IPS-NIHi11 (cell line): ENCODE results near the gene TRAF3.

Experiments
- DNase-seq: peaks from one replicate; pipeline ENCODE4 v3.0.0; 2012; ENCODE audit warnings: mixed read lengths, low spot score

The TRAF3 gene

DNA sequence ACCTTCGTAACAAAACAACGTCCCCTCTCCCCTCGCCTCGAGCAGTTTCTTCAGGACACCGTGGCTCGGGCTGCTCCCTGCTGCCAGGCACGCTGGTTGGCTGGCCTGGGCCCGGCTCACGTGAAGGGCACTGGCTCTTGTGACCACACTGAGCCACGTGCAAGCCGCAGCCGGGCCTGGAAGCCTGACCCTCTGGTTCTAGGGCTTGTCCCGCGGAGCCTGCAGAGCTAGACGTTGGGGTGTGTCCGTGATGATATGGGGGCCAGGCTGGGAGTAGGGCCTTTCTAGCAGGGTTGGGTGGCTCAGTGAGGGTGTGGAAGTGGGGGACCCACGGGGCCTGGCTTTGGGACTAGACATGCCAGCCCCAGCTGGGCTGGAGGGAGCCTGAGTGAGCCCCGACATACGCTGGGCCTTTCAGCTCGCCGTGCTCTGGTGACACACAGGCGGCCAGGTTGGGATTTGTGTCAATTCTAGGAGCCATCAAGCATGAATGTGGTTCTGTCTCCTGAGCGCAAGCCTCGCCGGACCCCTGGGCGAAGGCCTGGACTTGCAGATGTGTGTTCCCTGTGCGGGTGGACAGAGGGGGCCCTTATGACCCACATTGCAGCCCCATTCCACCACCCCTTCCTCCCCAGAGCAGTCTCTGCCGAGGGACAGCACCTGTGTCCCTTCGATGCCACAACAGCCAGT is 131.7 kb downstream of the TRAF3 start:
- no peak for DNase-seq

DNA sequence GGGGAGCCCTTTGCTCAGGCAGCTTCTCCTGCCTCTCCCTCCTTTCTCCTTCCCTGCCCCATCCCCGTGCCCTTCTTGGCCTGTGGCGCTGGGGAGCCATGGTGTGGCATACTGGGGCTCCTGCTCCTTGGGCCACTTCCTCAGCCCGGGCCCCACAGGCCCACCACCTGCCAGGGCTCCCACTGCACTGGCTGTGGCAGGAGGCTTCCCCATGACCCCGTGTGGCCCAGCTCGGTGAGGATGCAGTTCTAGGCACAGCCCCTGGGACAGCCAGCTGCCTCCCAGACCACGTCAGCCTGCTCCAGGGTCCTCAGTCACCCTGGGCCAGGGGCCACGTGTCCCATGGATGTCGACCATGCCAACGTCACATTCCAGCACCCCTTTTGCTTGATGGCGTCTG is 132.2 kb downstream of the TRAF3 start:
- no peak for DNase-seq

DNA sequence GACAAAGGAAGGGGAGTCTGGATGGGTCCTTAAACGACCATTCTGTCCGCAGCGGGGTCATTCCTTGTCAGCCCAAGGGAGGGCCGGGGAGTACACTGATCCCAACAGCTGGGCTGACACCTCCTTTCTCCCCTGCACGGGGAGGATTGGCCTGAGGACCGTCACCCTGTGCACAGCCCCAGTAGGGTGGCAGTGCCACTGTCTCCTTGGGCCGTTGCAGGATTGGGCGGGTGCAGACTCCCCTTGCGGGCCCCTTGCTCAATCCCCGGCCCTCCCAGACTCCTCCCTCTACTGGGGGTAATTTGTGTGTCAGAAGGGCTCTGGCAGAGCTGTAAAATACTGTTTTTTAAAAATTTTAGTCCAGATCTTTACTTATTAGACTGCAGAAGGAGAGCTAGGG is 132.7 kb downstream of the TRAF3 start:
- DNase-seq: no peak

DNA sequence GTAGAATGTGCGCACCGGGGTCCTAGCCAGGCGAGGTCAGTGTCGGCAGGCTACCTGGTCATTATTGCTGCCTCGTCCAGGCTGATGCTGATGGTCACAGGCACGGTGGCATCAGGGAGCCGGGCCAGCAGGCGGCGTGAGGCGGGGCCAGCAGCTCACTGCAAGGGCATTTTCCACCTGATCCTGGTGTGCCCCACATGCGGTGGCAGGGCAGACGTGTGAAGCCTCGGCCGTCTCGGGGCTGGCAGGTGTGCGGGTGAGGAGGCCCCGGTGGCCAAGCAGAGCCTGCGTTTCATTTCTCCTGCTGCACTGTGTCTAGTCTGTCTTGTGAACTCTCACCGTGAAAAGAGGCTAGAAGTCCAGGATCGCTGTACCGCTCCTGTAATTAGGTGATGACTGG is 133.2 kb downstream of the TRAF3 start:
- no peak for DNase-seq

DNA sequence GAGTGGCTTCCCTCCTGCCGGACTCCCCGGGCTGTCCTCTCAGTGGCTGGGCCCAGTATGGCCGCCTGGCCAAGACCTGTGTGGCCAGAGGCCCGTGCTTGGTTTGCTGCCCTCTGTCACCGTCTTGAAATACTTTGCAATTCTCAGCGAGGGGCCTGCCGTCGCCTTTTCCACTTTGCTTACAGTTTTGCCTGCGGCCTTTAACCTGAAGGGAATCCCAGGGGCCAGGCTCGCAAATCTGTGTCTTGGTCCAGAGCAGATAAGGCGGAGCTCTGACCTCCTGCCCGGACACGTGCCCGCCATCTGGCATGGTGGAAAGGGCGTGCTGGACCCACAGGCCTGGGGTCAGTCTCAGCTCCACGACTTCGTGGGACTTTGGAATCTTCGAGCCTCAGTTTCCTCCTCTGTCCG is 134.3 kb downstream of the TRAF3 start:
- DNase-seq: no peak

DNA sequence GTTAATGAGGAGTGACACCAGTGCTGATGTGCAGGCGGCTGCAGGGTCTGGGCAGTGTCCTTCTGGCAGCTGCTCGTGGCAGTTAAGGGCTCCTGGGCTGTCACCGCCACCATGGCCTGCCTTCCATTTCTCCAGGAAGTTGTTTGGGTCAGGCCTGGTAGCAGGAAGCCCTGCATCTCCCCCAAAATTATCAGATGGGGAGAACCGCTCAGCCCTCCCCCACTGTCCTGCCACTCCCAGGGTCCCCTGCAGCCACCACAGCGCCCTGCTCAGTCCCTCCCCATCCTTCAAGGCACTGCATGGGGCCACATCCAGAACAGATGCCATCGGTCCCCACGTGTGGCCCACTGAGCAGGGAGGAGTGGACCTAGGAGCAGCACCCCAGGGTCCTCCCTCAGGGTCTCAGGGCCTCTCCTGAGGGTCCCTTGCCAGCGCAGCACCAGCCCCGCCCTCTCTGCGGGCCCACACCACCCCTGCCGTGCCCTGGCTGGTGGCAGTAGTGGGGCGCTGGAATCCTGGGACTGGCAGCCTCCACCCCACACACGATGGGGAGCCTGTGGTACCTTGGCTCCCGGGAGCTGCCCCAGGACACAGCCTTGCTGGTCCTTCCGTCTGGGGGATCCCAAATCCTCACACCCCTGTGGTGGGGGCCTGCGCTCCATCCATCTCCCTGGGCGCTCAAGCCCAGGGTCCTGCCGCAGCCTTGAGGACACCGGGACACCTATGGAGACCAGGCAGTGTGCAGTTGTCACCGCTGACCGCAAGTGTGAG is 134.9 kb downstream of the TRAF3 start:
- DNase-seq: no peak

DNA sequence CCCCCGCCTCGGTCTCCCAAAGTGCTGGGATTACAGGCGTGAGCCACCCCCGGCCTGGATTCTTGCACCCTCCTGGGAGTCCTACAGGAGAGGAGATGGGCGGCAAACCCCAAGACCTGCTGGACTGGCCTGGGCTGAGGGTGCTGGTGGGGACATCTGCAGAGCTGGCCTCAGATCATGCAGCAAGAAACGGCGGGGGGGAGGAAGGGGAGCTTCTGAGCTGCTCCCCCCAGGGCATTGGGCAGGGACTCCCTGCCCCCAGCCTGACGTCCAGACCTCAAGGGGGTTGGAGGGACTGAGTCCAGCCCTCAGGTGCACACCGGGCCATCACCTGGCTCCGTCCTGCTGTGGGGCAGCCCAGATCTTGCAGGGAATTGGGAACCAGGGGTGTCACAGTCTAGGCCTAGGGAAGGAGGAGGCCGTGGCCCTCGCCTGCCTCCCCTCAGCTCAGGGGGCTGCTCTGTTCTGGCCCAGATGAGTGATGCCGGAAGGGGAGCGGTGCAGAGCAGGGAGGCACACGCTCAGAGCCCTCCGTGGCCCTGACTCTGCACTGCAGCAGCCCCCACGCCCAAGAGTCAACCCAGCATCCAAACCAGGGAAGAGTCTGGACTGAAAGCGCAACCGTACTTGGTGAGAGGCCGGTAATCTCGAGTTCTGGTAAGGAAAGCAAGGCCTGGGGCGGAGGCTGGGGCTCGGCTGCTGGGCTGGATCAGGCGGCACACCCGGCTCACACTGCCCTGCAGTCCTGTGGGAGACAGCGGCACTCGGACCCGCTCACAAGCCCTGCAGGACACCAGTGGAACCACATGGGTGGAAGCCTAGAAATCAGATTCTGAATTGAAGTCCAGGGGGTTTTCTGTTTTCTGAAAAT is 136.3 kb downstream of the TRAF3 start:
- DNase-seq: no peak

DNA sequence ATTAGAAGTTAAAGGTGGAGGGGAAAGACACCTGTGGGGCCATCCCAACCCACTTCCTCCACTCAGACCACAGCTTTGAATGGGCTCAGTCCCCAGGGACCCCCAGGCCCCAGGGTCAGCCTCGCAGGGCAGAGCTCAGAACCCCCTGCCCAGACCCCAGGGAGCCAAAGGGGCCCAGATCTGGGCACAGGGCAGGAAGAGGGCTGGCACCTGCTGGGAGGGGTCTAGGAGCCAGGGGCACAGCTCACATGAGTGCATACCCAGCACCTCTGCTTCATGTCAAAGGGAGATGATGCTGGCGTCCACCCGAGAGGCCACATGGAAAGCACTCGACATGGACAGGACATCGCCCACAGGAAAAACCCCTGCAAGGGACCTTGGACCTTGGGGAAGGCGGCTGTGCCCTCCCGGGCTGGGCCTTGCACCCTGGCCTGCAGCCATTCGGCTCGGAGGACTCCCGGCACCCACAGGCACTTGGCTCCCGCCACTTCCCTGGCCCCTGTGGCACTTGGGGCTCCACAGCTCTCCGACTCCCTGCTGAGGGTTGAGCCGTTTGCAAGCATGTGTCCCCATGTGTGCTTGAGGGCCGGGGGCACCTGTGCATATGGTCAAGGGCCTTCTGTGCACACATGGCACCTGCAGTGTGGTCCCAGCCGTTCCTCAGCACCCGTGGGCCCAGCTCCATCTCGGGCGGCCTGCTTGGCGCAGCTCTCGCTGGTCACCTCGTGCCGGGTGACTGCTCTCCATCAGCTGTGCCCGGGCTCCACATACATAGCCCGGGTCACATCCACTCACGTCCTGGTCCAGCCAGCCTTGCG is 137.4 kb downstream of the TRAF3 start:
- DNase-seq: no peak

DNA sequence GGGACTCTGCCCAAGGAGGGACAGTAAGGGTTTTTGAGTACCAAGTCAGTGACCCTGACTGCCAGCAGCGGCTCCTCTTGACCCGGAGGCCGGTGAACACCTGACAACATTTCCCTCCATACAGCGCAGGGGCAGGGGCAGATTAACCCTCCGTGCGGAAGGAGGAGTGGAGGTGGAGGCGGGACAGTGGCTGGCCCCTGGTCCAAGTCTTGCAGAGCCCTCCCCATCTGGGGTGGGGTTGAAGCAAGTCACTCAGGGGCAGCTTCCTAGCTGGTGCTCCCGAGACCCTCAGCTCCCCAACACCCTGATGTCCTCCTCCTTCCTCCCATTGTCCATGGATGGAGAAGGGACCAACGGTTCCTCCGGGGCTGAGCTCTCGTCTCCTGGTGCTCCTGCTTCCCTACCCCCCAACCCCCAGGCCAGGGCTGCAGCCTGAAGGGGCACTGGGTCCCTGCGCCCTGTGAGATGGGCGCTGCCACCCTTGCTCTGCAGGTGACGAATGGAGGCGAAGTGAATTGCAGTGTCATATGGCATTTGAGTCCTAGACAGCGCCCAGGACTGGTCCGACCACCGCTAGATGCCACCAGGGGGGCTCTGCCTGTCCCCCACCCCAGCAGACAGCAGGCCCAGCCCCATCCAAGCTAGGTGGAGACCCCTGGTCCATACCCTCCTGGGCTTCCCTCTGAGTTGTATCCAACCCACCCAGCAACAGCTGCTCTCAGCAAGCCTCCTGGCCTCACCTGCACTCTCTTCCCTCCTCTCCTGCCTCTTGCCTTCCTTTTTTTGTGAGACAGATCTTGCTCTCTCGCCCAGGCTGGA is 138.3 kb downstream of the TRAF3 start:
- DNase-seq: no peak

DNA sequence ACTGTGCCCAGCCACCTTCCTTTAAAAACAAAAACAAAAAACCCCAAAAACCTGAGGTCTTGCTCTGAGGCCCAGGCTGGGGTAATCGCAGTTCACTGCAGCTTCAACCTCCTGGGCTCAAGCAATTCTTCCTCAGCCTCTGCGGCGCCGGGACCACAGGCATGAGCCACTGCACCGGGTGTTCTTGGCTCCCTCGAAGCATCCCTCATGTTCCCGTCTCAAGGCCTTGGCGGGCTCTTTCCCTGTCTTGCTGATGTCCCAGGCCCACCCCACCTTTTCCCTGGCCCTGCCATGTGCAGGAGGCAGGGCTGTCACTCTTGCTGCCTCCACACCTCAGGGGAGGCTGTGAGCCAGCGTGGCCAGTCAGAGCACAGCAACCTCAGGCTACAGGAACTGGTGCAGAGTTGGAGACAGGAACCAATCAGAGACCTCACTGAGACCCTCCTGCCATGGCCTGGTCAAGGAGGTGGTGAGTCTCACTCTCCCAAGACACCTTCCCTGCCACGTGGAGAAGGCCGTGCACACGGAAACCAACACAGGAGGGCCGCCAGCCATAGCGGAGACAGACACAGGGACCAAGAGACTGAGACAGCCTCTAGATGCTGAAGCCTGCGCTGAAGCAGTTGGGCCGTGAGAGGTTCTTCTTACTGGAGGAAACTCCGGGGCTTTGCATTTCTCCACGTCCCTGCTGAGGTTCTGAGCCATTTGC is 139.3 kb downstream of the TRAF3 start:
- DNase-seq: no peak

DNA sequence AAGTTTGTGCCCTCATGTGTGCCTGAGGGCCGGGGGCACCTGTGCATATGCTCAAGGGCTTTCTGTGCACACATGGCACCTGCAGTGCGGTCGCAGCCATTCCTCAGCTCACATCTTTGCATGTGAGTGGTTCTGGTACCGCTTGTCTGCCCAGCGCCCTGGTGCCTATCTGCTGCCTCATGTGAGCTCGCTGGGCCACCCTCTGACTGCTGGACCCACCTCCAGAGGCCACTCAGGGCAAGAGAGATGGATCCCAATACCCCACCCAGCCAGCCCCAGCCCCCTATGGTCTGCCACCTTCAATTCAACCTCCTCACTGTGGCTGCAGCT is 139.8 kb downstream of the TRAF3 start:
- no peak for DNase-seq

DNA sequence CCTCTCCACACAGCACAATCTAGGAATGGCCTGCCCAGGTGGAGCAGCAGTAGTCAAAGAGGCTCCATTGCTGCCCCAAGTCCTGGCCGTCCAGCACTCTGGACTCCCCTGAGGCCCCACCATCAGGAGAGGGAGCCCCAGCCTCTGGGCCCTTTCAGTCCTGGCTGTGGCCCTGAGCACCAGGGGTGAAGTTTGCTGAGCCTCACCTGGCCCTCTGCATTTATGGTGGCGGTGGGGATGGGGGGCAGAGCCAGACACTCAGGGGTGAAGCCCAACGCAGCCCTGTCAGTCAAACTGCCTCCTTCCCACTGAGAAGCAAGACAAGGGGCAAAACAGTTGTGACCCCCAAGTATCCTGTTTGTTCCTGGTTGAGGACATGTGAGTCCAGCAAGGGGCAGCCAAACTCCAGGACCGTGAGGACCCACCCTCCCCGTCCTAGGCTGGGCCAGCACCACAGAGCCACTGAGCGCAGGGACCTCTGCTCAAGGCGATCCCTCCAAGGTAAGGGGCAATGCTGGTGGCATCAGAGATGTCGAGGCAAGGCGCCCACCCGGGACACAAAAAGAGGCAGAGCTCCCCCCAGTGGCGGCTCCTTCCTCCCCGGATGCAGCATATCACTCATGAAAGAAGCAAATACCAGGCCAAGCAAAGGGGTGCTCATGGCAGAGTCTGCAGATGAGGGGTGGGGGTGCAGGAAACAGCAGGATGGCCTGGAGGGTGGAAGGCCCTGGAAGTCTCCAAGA is 140.4 kb downstream of the TRAF3 start:
- DNase-seq: peak; percentile 93

DNA sequence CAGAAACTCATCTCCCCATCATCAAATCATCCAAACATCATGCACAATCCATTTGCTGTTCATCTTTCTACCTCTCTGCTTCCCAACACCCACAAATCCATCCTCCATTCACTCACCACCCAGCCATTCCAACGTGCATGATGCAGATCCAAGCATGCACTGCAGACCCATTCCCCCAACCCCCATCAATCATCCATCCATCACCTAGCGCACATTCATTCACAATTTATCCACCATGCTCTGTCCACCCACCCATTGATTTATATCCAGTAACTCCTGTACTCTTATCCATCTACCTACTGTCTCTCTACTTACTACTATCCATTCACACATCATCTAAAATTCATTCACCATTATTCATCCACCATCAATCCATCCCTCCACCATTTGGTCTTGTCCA is 141.2 kb downstream of the TRAF3 start:
- DNase-seq: no peak

DNA sequence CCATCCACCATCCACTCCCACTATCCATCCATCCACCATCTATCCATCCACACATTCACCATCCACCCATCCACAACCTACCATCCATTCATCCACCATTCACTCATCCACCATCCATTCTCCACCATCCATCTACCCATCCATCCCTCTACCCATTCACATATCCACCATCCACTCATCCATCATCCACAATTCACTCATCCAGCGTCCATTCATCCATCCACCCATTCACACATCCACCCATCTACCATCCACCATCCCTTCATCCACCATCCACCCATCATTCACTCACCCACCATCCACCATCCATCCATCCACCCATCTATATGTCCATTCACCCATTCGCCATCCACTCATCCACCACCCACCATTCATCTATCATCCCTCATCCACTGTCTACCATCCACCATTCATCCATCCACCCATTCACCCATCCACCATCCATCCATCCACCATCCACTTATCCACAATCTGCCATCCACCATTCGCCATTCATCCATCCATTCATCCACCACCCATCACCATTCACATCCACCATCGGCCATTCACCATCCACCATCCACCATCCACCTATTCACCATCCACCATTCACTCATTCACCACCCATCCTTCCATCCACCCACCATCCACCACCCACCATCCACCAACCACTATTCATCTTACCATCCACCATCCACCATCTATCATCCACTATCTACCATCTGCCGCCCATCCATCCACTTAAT is 143.2 kb downstream of the TRAF3 start:
- DNase-seq: no peak

DNA sequence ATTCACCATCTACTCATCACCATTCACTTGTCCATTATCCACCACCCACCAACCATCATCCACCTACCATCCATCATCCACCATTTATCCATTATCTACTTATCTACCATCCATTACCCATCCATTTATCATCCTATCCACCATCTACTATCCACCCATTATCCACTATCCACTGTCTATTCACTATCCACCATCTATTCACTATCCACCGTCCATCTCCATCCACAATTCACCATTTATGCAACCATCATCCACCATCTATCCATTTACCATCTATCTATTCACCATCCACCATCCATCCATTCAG is 143.7 kb downstream of the TRAF3 start:
- DNase-seq: no peak

DNA sequence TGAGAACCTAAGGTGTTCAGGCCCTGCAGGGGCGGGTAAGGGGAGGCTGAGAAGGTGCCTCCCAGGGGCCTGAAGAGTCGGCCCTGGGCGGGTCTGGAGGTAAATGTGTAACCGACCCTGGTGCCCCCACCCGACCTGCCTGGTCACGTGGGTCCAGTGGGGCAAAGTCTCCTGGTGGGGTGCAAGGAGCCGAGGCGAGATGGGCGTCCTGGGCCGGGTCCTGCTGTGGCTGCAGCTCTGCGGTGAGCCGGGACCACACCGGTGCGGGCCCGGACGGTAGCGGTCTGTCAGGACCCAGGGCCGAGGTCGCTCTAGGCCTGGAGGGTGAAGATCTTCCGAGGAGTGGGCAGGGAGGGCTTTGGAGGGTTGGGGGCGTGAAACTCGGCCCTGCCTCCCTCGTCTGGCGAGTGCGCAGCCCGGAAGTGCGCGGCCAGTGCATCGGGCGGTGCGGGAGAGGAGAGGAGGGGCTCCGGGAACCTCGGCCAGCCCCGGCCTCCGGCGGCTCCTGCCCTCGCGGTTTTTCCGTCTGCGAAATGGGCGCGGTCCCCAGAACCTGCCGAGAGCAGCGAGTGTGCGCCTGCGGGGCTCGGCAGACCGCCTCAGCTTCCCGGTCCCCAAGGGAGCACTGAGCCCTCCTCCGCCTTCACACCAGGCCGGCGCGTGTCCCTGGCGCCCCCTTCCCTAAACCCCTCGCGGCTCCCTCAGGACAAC is 145.4 kb downstream of the TRAF3 start, which contains the start of gene AMN:
TSS of gene AMN (plus strand) at position 174 of the 711 bp plus-strand sequence. CDS start at position 200, 26 bp downstream.
- peak; percentile 76 for DNase-seq

DNA sequence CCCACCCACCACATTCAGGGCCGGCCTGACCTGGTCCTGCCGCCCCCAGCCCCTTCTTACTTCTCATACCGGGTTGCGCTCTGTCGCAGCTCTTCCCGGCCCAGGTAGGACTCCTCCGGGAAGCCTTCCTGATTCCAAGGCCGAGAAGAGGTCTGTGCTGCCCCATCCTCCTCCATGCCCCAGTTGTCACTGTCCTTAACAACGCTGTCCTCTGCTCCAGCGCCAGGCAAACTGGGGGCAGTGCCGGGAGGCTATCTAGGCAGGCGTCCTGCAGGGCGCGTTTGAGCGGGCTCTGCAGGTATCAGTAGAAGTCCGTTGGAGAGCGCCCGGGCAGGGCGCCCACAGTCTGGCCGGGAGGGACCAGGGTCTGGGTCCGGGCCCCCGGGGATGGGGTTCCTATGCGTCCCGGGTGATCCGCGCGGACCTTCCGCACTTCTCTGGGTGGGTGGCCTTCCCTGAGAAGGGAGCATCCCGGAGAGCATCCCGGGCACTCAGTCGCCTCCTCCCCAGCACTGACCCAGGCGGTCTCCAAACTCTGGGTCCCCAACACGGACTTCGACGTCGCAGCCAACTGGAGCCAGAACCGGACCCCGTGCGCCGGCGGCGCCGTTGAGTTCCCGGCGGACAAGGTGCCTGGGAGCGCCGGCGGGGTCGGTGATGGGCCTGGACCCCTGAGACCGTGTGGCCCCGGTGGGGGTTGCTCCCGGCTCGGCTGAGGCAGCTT is 146.1 kb downstream of the TRAF3 start:
- DNase-seq: no peak
